ENCODE measurements around the gene GLT1D1.
"Not testable (repeated sequence)": the region's sequence is repeated elsewhere in the genome, so short reads cannot be mapped to it uniquely, and the experiment has no call there.

Gene GLT1D1

GRCh38 chr12:128852885-128853599 is at the start of gene GLT1D1:
Gene GLT1D1, plus strand, starts transcription at chr12:128853478. Its CDS starts 104 bp downstream, at chr12:128853582.
- no peak for DNase-seq (ENCODE audit: extremely low read depth in 1 of 2, low read depth in 1 of 2)

GRCh38 chr12:128803788-128804187 is 49.5 kb upstream of the GLT1D1 start:
- DNase-seq (ENCODE audit: extremely low read depth in 1 of 2, low read depth in 1 of 2) = no peak

GRCh38 chr12:128804762-128805161 is 48.5 kb upstream of the GLT1D1 start:
- DNase-seq (ENCODE audit: extremely low read depth in 1 of 2, low read depth in 1 of 2) = no peak

GRCh38 chr12:128805406-128805805 is 47.9 kb upstream of the GLT1D1 start:
- not testable (repeated sequence) for DNase-seq (ENCODE audit: extremely low read depth in 1 of 2, low read depth in 1 of 2)

GRCh38 chr12:128806573-128806972 is 46.7 kb upstream of the GLT1D1 start:
- no peak for DNase-seq (ENCODE audit: extremely low read depth in 1 of 2, low read depth in 1 of 2)

- DNase-seq (ENCODE audit: extremely low read depth in 1 of 2, low read depth in 1 of 2) = no peak
Measured at GRCh38 chr12:128807161-128807724, 46.0 kb upstream of the GLT1D1 start.

- DNase-seq (ENCODE audit: extremely low read depth in 1 of 2, low read depth in 1 of 2) = no peak
Measured at GRCh38 chr12:128808651-128809050, 44.6 kb upstream of the GLT1D1 start.

- DNase-seq (ENCODE audit: extremely low read depth in 1 of 2, low read depth in 1 of 2) = no peak
Measured at GRCh38 chr12:128810182-128811127, 42.8 kb upstream of the GLT1D1 start.

- no peak for DNase-seq (ENCODE audit: extremely low read depth in 1 of 2, low read depth in 1 of 2)
Measured at GRCh38 chr12:128811806-128812205, 41.5 kb upstream of the GLT1D1 start.

GRCh38 chr12:128813392-128813791 is 39.9 kb upstream of the GLT1D1 start:
- no peak for DNase-seq (ENCODE audit: extremely low read depth in 1 of 2, low read depth in 1 of 2)

GRCh38 chr12:128813883-128814282 is 39.4 kb upstream of the GLT1D1 start:
- no peak for DNase-seq (ENCODE audit: extremely low read depth in 1 of 2, low read depth in 1 of 2)

GRCh38 chr12:128814411-128815261 is 38.6 kb upstream of the GLT1D1 start:
- DNase-seq (ENCODE audit: extremely low read depth in 1 of 2, low read depth in 1 of 2) = no peak

GRCh38 chr12:128815779-128816642 is 37.3 kb upstream of the GLT1D1 start:
- DNase-seq (ENCODE audit: extremely low read depth in 1 of 2, low read depth in 1 of 2) = no peak

GRCh38 chr12:128816643-128816920 is 36.7 kb upstream of the GLT1D1 start:
- DNase-seq (ENCODE audit: extremely low read depth in 1 of 2, low read depth in 1 of 2) = no peak

GRCh38 chr12:128817111-128818015 is 35.9 kb upstream of the GLT1D1 start:
- no peak for DNase-seq (ENCODE audit: extremely low read depth in 1 of 2, low read depth in 1 of 2)

GRCh38 chr12:128818065-128819022 is 34.9 kb upstream of the GLT1D1 start:
- no peak for DNase-seq (ENCODE audit: extremely low read depth in 1 of 2, low read depth in 1 of 2)

GRCh38 chr12:128819293-128820144 is 33.8 kb upstream of the GLT1D1 start:
- DNase-seq (ENCODE audit: extremely low read depth in 1 of 2, low read depth in 1 of 2) = no peak
